ENCODE results near the gene SYCN.

DNA sequence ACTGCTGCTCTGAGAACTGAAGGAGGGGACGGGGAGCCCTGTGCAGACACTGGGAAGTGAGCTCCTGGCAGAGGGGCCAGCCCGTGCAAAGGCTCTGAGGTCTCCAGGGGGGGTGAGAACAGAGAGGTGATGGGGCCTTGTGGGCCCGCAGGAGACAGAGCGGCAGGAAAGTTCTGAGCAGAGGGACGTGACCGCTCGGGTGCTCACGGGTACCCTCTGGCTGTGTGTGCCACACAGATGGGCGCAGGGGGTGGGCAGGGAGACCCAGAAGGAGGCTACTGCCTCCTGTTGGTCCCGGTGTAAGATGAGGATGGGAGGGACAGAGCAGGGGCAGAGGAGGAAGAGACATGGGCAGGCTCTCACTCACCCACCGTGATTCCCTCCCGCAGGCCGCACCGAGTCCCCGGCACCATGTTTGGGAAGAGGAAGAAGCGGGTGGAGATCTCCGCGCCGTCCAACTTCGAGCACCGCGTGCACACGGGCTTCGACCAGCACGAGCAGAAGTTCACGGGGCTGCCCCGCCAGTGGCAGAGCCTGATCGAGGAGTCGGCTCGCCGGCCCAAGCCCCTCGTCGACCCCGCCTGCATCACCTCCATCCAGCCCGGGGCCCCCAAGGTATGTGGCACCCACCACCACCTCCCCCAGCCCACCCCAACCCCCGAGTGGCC is 34.8 kb downstream of the SYCN start:
- TF ChIP-seq EZH2 (IDR thresholded peaks at IDR 0.05; ENCODE audit: insufficient read depth, poor library complexity, severe bottlenecking) (no peak), EZH2phosphoT487 (IDR thresholded peaks at IDR 0.05; ENCODE audit: insufficient read depth, low read depth) (no peak)
